ENCODE data around the gene RHOT2. TPM values are rescaled to one million over a fixed set of nuclear protein-coding genes. Genes with fewer than 3 reads are reported as not detected.

Gene RHOT2
- total RNA-seq, 1 experiment from 2014 or later = 184 TPM

DNA sequence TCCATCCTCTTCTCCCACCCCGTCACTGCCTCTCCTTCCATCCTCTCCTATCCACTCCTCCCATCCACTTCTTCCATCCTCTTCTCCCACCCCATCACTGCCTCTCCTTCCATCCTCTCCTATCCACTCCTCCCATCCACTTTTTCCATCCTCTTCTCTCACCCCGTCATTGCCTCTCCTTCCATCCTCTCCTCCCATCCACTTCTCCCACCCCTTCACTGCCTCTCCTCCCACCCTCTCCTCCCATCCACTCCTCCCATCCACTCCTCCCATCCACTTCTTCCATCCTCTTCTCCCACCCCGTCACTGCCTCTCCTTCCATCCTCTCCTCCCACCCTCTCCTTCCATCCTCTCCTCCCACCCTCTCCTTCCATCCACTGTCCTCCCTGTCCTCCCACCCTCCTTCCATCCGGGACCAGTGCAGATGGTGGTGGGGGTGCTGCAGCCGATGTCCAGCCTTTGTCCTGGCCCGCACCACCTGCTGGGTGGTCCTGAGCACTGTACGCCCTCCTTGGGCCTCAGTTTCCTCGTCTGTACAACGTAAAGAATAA, 36.0 kb upstream of the RHOT2 start:
- Histone ChIP-seq H3K36me3 (ENCODE audit: insufficient read depth, low read length, poor library complexity, severe bottlenecking) (no peaks in the 10 kb centered on the region), H3K9me3 (ENCODE audit: low read depth, low read length, poor library complexity, severe bottlenecking) (no peaks in the 10 kb centered on the region), H3K27me3 (replicated peaks; ENCODE audit: insufficient read depth, low read depth, low read length, poor library complexity) (no peaks in the 10 kb centered on the region), H3K4me3 (ENCODE audit: low read depth, low read length, poor library complexity, severe bottlenecking) (no peak overlapping the region), H3K4me1 (ENCODE audit: insufficient read depth, low read length, poor library complexity, severe bottlenecking) (no peaks in the 10 kb centered on the region), H3K27ac (ENCODE audit: low read depth, low read length, poor library complexity, severe bottlenecking) (no peak overlapping the region)
- no peak for TF ChIP-seq CTCF (conservative IDR thresholded peaks at IDR 0.05; ENCODE audit: low read depth, low read length)
- TF ChIP-seq EZH2 (IDR thresholded peaks at IDR 0.05; ENCODE audit: borderline replicate concordance, low read depth, low read length, poor library complexity, severe bottlenecking) = no peak
- CTCF ChIA-PET = no interaction called here
- intact Hi-C loops (cut with micrococcal nuclease; ENCODE audit: unreplicated experiment) = no loop called here
- no TSS peak for BruUV-seq (replicated peaks)
- POLR2A ChIA-PET (ENCODE audit: low non-redundant PET) = no interaction called here
- no peak for DNase-seq (ENCODE audit: low spot score)

- intact Hi-C loops (cut with micrococcal nuclease; ENCODE audit: unreplicated experiment) = no loop called here
- CTCF ChIA-PET = no interaction called here
These were observed 35.2 kb upstream of the RHOT2 start for GRCh38 chr16:632486-633335.

DNA sequence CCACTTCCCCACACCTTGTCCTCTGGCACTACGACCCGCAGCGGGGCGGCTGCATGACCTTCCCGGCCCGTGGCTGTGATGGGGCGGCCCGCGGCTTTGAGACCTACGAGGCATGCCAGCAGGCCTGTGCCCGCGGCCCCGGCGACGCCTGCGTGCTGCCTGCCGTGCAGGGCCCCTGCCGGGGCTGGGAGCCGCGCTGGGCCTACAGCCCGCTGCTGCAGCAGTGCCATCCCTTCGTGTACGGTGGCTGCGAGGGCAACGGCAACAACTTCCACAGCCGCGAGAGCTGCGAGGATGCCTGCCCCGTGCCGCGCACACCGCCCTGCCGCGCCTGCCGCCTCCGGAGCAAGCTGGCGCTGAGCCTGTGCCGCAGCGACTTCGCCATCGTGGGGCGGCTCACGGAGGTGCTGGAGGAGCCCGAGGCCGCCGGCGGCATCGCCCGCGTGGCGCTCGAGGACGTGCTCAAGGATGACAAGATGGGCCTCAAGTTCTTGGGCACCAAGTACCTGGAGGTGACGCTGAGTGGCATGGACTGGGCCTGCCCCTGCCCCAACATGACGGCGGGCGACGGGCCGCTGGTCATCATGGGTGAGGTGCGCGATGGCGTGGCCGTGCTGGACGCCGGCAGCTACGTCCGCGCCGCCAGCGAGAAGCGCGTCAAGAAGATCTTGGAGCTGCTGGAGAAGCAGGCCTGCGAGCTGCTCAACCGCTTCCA, 34.4 kb upstream of the RHOT2 start:
- CTCF ChIA-PET = no interaction called here
- POLR2A ChIA-PET (ENCODE audit: low non-redundant PET) = no interaction called here
- no peaks in the 10 kb centered on the region for H3K36me3 ChIP-seq (ENCODE audit: insufficient read depth, low read length, poor library complexity, severe bottlenecking)
- intact Hi-C loops (cut with micrococcal nuclease; ENCODE audit: unreplicated experiment) = no loop called here
- TF ChIP-seq EZH2 (IDR thresholded peaks at IDR 0.05; ENCODE audit: borderline replicate concordance, low read depth, low read length, poor library complexity, severe bottlenecking) = no peak
- TF ChIP-seq CTCF (conservative IDR thresholded peaks at IDR 0.05; ENCODE audit: low read depth, low read length) = no peak
- no TSS peak for BruUV-seq (replicated peaks)
- no peaks in the 10 kb centered on the region for H3K4me1 ChIP-seq (ENCODE audit: insufficient read depth, low read length, poor library complexity, severe bottlenecking)
- H3K4me3 ChIP-seq (ENCODE audit: low read depth, low read length, poor library complexity, severe bottlenecking) = no peak overlapping the region
- no peak overlapping the region for H3K27ac ChIP-seq (ENCODE audit: low read depth, low read length, poor library complexity, severe bottlenecking)
- no peaks in the 10 kb centered on the region for H3K9me3 ChIP-seq (ENCODE audit: low read depth, low read length, poor library complexity, severe bottlenecking)
- no peaks in the 10 kb centered on the region for H3K27me3 ChIP-seq (replicated peaks; ENCODE audit: insufficient read depth, low read depth, low read length, poor library complexity)
- no peak for DNase-seq (ENCODE audit: low spot score)

More at GRCh38 chr16:632486-633335, 35.2 kb upstream of the RHOT2 start:
- H3K27ac ChIP-seq (ENCODE audit: low read depth, low read length, poor library complexity, severe bottlenecking) = no peak overlapping the region
- H3K4me3 ChIP-seq (ENCODE audit: low read depth, low read length, poor library complexity, severe bottlenecking) = no peak overlapping the region
- TF ChIP-seq CTCF (conservative IDR thresholded peaks at IDR 0.05; ENCODE audit: low read depth, low read length) (no peak), EZH2 (IDR thresholded peaks at IDR 0.05; ENCODE audit: borderline replicate concordance, low read depth, low read length, poor library complexity, severe bottlenecking) (no peak)
- no peaks in the 10 kb centered on the region for H3K36me3 ChIP-seq (ENCODE audit: insufficient read depth, low read length, poor library complexity, severe bottlenecking)
- no peaks in the 10 kb centered on the region for H3K27me3 ChIP-seq (replicated peaks; ENCODE audit: insufficient read depth, low read depth, low read length, poor library complexity)
- POLR2A ChIA-PET (ENCODE audit: low non-redundant PET) = no interaction called here
- BruUV-seq (replicated peaks) = no TSS peak
- DNase-seq (ENCODE audit: low spot score) = no peak
- no peaks in the 10 kb centered on the region for H3K9me3 ChIP-seq (ENCODE audit: low read depth, low read length, poor library complexity, severe bottlenecking)
- H3K4me1 ChIP-seq (ENCODE audit: insufficient read depth, low read length, poor library complexity, severe bottlenecking) = no peaks in the 10 kb centered on the region
